ENCODE results near the gene ABCA13. TPM values are rescaled to one million over a fixed set of nuclear protein-coding genes. Genes with fewer than 3 reads are reported as not detected.

Gene ABCA13
- polyA plus RNA-seq, 1 donor (not counting 4 experiments of a cell fraction or from before 2014, with no cell fraction given) = 0.76 TPM

- Histone ChIP-seq H3K4me3 (ENCODE audit: control insufficient read depth in 2 of 3, extremely low read depth in 1 of 3, insufficient read depth in 2 of 3, low read depth in 1 of 3, low read length in 3 of 3) (no peak overlapping the region), H3K36me3 (ENCODE audit: control insufficient read depth in 2 of 2, extremely low read depth in 1 of 2, insufficient read depth in 2 of 2, low read length in 2 of 2) (no peaks in the 10 kb centered on the region), H3K79me2 (ENCODE audit: control insufficient read depth, insufficient read depth, low read length) (no peaks in the 10 kb centered on the region), H3K4me2 (ENCODE audit: control insufficient read depth, extremely low read depth, insufficient read depth, low read depth, low read length) (no peak overlapping the region), H3K9me1 (ENCODE audit: control insufficient read depth, extremely low read depth, insufficient read depth, low read length) (no peaks in the 10 kb centered on the region), H2AFZ (ENCODE audit: control insufficient read depth, low read length) (no peak overlapping the region), H3K4me1 (ENCODE audit: control insufficient read depth, extremely low read depth, insufficient read depth, low read length) (no peaks in the 10 kb centered on the region), H3K9me3 (ENCODE audit: control insufficient read depth, low read depth, low read length) (peaks cover 5% of the 10 kb centered on the region), H3K27me3 (ENCODE audit: control insufficient read depth, extremely low read depth, insufficient read depth, low read length) (no peaks in the 10 kb centered on the region), H3K9ac (ENCODE audit: control insufficient read depth, extremely low read depth, insufficient read depth, low read length) (no peak overlapping the region), H3K27ac (ENCODE audit: control insufficient read depth, insufficient read depth, low read length) (no peak overlapping the region), H4K20me1 (ENCODE audit: control insufficient read depth, extremely low read depth, insufficient read depth, low read length) (no peaks in the 10 kb centered on the region)
- peak; percentile 11 for DNase-seq (ENCODE audit: low read depth, low spot score)
- FAIRE-seq = no peak
- dilution Hi-C loops (cut with MboI; ENCODE audit: extremely low pct_ligation_motif_present, low sequenced_read_pairs) = no loop called here
- no peak for TF ChIP-seq EZH2 (IDR thresholded peaks at IDR 0.05; ENCODE audit: low read length)
- TF ChIP-seq CTCF (optimal IDR thresholded peaks at IDR 0.05 in 1 of 3, IDR thresholded peaks at IDR 0.05 in 1 of 3, conservative IDR thresholded peaks at IDR 0.05 in 1 of 3; ENCODE audit: extremely low read depth in 1 of 3, insufficient read depth in 2 of 3, low read length in 3 of 3) = no peak
These were observed 366.3 kb downstream of the ABCA13 start for GRCh38 chr7:48537561-48537960.

- FAIRE-seq (no peak), DNase-seq (ENCODE audit: low read depth, low spot score) (no peak)
- Histone ChIP-seq H2AFZ (ENCODE audit: control insufficient read depth, low read length) (no peak overlapping the region), H3K36me3 (ENCODE audit: control insufficient read depth in 2 of 2, extremely low read depth in 1 of 2, insufficient read depth in 2 of 2, low read length in 2 of 2) (no peaks in the 10 kb centered on the region), H3K9ac (ENCODE audit: control insufficient read depth, extremely low read depth, insufficient read depth, low read length) (no peak overlapping the region), H3K4me1 (ENCODE audit: control insufficient read depth, extremely low read depth, insufficient read depth, low read length) (no peaks in the 10 kb centered on the region), H3K4me2 (ENCODE audit: control insufficient read depth, extremely low read depth, insufficient read depth, low read depth, low read length) (no peak overlapping the region), H3K4me3 (ENCODE audit: control insufficient read depth in 2 of 3, extremely low read depth in 1 of 3, insufficient read depth in 2 of 3, low read depth in 1 of 3, low read length in 3 of 3) (no peak overlapping the region), H3K27ac (ENCODE audit: control insufficient read depth, insufficient read depth, low read length) (no peak overlapping the region), H3K27me3 (ENCODE audit: control insufficient read depth, extremely low read depth, insufficient read depth, low read length) (no peaks in the 10 kb centered on the region), H4K20me1 (ENCODE audit: control insufficient read depth, extremely low read depth, insufficient read depth, low read length) (no peaks in the 10 kb centered on the region), H3K9me1 (ENCODE audit: control insufficient read depth, extremely low read depth, insufficient read depth, low read length) (no peaks in the 10 kb centered on the region), H3K9me3 (ENCODE audit: control insufficient read depth, low read depth, low read length) (peaks cover 5% of the 10 kb centered on the region), H3K79me2 (ENCODE audit: control insufficient read depth, insufficient read depth, low read length) (no peaks in the 10 kb centered on the region)
- dilution Hi-C loops (cut with MboI; ENCODE audit: extremely low pct_ligation_motif_present, low sequenced_read_pairs) = no loop called here
- TF ChIP-seq EZH2 (IDR thresholded peaks at IDR 0.05; ENCODE audit: low read length) (no peak), CTCF (optimal IDR thresholded peaks at IDR 0.05 in 1 of 3, IDR thresholded peaks at IDR 0.05 in 1 of 3, conservative IDR thresholded peaks at IDR 0.05 in 1 of 3; ENCODE audit: extremely low read depth in 1 of 3, insufficient read depth in 2 of 3, low read length in 3 of 3) (no peak)
These were observed 369.5 kb downstream of the ABCA13 start for GRCh38 chr7:48540746-48541145.
